Fibroblast of villous mesenchyme (primary cell): ENCODE data around the gene IL1F10. TPM values are rescaled to one million over a fixed set of nuclear protein-coding genes. Genes with fewer than 3 reads are reported as not detected.

ENCODE experiments used
- DNase-seq: peaks from one replicate; pipeline ENCODE4 v3.0.0-alpha.2; 2010; ENCODE audit warnings: low read depth
- H3K4me3 ChIP-seq: 2 replicates; pipeline ENCODE4 v1.5.1; 2011; ENCODE audit warnings: low read depth, mild to moderate bottlenecking, low read length
- total RNA-seq: library from RNA; depleted of rRNA; stranded (reverse); fragments of >200 nt; gene quantifications from 2 replicates; pipeline ENCODE4 v1.2.3, GENCODE V29; 2012
- TF ChIP-seq, protein P1 (sequence below): IDR thresholded peaks from 2 replicates; pipeline ENCODE4 v1.5.1; 2012; ENCODE audit warnings: low read depth, mild to moderate bottlenecking, low read length; ENCODE audit not compliant: insufficient read depth

IL1F10 gene
- total RNA-seq, 1 donor: not detected

DNA sequence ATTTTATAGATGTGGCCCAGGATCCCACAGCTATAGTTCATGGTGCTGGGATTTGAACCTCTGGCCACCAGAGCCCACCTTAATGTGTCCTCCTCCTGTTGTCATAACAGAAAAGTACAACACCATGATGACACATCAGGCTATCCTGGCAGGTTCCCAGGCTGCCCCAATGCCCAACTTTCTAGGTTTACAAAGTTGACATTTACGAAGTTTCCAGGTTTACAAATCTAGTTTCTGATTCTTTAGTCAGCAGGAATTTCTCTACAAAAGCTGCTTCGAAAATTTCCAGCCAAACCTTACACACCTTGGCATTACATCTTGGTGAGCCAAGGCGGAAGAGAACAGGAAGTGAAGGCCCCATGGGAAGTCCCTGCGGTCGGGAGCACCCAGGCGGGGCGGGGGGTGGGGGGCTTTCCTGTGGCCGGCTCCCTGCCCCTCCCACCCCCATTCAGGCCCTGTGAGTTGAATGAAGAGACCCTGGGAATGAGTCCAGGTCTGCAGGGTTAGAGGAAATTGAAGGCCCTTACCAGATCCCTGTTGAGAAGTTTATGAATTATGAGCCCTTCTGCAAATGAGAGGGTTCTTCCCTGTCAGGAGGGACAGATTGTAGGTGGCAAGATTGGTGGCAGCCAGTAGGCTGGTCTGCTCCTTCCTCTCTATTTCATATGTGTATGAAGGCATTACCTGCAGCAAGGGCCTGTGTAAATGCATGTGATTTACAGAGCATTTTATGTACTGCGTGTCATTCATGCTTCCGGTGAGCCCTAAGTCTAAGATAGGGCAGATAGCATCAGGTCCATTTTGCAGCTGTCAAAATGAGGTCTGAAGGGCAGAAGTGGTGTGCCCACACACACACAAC lies 48.6 kb downstream of the IL1F10 start:
- no peak for DNase-seq
- TF ChIP-seq, protein P1, sequence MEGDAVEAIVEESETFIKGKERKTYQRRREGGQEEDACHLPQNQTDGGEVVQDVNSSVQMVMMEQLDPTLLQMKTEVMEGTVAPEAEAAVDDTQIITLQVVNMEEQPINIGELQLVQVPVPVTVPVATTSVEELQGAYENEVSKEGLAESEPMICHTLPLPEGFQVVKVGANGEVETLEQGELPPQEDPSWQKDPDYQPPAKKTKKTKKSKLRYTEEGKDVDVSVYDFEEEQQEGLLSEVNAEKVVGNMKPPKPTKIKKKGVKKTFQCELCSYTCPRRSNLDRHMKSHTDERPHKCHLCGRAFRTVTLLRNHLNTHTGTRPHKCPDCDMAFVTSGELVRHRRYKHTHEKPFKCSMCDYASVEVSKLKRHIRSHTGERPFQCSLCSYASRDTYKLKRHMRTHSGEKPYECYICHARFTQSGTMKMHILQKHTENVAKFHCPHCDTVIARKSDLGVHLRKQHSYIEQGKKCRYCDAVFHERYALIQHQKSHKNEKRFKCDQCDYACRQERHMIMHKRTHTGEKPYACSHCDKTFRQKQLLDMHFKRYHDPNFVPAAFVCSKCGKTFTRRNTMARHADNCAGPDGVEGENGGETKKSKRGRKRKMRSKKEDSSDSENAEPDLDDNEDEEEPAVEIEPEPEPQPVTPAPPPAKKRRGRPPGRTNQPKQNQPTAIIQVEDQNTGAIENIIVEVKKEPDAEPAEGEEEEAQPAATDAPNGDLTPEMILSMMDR: no peak
- no peak overlapping the region for H3K4me3 ChIP-seq

DNA sequence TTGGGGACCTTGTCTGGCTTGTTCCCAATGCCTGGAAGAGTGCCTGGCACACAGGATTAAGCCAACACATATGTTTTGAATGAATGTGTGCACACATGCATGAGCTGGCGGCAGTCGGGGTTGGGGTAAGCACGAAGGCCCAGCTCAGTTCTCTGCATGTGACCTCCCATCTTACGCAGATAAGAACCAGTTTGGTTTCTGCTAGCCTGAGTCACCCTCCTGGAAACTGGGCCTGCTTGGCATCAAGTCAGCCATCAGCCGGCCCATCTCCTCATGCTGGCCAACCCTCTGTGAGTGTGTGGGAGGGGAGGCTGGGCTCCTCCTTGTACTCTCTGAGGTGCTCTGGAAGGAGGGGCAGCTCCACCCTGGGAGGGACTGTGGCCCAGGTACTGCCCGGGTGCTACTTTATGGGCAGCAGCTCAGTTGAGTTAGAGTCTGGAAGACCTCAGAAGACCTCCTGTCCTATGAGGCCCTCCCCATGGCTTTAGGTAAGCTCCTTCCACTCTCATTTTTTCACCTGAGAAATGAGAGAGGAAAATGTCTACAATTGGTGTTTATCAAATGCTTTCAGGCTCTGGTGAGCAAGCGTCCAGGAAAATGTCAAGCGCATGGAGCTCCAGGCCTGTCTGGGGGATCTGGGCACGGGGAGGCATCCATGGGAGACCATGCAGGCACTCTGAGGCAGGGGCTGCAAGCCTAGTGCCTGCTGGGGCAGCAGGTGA lies 49.9 kb downstream of the IL1F10 start:
- peak; percentile 28 for DNase-seq
- TF ChIP-seq, protein P1: no peak
- no peak overlapping the region for H3K4me3 ChIP-seq

DNA sequence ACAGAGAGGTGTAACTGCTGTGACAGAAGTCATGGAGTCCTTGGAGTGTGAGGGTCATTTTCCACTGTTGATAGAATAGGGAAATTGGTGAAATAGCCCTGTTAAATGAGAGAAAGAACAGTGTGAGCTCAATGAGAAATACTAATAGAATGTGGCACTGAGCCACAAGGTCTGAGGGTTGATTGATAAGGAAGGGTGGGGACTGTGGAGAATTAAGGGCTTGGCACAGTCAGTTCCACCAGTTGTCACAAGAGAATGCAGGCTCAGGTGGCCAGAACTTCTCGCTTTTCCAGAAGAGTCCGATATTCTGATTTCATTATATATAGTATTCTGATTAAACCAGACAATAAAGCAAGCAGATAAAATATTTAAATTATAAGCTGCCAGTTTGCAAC lies 50.5 kb downstream of the IL1F10 start:
- TF ChIP-seq, protein P1: no peak
- no peak overlapping the region for H3K4me3 ChIP-seq
- no peak for DNase-seq

DNA sequence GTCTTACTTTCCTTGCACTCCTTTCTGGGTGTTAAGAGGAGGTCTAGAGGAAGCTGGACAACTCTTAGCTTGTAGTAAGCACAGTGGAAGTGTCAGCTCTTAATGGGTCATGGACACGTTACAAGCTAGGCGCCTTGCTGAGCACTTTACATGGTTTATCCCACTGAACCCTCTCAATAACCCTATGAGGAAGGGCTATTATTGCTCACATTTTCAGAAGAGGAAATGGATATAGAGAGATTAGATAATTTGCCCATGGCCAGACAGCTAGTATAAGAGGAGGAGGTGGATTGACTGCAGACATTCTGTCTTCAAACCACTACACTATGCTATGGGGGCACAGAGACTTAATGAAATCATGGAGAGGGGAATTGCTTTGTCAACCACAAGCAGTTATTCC lies 51.3 kb downstream of the IL1F10 start:
- no peak for DNase-seq
- no peak overlapping the region for H3K4me3 ChIP-seq
- TF ChIP-seq, protein P1: no peak

DNA sequence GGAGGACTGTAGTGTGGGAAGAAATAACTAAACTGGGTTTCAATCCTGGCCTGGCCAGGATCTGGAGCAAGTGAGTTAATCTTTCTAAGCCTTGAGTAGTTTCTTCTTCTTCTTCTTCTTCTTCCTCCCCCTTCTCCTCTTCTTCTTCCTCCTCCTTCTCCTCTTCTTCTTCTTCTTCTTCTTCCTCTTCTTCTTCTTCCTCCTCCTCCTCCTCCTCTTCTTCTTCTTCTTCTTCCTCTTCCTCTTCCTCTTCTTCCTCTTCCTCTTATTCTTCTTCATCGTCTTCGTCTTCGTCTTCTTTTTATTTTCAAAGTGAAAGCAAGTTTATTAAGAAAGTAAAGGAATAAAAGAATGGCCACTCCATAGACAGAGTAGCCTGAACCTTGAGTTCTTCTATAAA lies 53.1 kb downstream of the IL1F10 start:
- TF ChIP-seq, protein P1: no peak
- no peak overlapping the region for H3K4me3 ChIP-seq
- no peak for DNase-seq

DNA sequence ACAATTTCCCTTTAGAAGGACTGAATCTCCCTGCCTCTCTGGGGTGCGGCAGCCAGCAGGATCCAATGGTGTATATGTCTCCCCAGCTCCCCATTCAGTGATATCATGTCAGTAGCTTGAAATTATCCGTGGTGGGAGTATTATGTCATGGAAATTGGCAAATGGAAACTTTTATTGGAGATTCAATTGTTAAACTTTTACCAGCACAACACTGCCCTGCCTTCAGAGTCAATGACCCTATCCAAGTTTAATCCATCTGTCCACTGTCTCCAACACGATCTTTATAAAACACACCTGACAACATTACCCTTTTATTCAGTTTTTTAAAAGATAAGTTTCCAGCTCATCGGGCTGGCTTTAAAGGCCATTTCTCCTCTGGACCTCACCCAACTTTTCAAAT lies 54.6 kb downstream of the IL1F10 start:
- no peak for DNase-seq
- TF ChIP-seq, protein P1: no peak
- no peak overlapping the region for H3K4me3 ChIP-seq

DNA sequence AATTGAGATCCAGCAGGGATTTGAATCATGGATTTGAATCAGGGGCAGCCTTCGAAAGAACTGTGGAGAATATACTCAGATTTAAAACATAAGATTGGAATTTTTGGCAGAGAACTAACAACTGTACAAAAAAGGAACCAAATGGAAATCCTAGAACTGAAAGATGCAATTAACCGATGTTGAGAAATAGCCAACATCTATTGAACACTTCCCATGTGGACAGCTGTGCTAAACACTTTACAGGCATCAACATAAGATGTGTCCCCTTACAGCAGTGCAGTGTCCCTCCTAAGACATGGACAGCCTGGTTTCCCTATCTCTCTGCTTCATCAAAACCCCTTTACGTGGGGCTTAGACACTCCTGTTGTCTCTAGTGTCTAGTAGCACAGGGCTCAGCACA lies 56.0 kb downstream of the IL1F10 start:
- TF ChIP-seq, protein P1: no peak
- no peak overlapping the region for H3K4me3 ChIP-seq
- DNase-seq: no peak
